Stimulated activated CD8-positive, alpha-beta memory T cell treated with anti-CD3 and anti-CD28 coated beads, Interleukin-2, amount 100 ng/mL, for 48 hours (primary cell): Measurements from ENCODE around the gene DGCR2.
"Not testable (repeated sequence)": the region's sequence is repeated elsewhere in the genome, so short reads cannot be mapped to it uniquely, and the experiment has no call there.

Experiments used
- DNase-seq, 2 donors: peaks; one replicate each; pipeline ENCODE4 v3.0.0-alpha.2; 2020; ENCODE audit warnings: low read depth in 2 of 2

DGCR2 gene

DNA sequence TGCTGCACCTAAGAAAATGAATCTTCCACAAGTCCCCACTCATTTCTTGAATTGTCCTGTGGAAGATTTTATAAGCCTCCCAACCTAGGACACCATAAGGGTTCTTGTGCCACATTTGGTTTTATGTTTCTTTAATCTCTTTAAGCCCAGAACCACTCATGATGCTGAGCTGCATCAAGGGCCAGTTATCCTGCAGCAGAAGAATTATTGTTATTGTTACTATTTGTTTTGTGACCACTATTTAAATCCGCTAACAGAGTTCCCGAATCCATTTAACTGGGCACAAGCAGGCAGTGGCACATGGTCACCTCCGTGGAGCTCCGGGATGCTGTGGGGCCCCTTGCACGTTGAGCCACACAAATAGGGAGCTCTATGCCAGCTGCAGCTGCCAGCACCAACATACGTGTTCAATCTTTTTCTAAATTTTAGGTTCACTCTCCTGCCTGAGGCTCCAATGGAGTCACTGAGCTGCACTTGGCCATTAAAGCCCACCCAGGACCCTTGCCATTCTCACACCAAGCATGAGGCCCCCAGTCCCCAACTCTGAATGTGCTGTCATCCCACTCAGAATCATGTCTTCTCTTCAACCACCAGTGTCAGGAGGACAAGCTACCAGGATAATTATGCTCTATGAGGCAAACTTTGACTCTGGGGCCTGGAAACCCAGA lies 60.6 kb downstream of the DGCR2 start:
- DNase-seq, result no peak

- DNase-seq, result no peak
These were observed 61.7 kb downstream of the DGCR2 start for GRCh38 chr22:19060356-19061009.

GRCh38 chr22:19059481-19060278 lies 62.5 kb downstream of the DGCR2 start:
- DNase-seq, result no peak

DNA sequence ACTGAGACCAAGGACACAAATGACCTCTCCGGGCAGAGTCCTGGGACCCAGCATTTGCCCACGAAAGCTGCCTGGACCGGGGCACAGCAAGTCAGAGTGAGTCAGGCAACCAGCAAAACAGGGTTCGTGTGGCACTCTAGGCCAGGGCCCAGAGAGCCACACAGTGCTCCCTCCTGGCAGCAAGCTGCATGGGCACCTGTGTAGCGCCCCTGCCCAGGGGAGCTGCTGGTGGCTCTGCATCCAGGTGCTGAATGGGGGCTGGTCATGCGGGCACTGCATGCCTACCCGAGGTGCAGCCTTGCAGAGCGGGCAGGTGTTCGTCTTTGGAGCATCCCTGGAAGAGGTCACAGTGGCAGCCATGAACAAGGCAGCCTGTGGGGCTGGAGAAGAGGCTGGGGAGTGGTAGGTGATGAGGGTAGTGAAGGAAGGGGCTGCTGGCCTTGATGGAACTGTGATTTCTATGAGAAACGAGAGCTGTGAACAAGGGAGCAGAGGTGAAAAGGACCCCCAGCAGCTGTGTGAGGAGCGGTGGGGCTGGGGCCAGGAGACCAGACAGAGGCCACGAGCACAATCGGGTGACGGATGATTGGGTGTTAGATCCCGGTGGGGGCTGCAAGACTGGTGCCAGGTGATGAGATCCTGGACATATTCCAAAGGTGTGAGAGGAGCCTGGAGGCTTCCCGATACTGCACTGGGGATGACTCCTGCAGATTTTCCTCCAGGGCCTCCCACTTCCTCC lies 63.3 kb downstream of the DGCR2 start:
- DNase-seq, result no peak

- DNase-seq, result no peak
These were observed 64.2 kb downstream of the DGCR2 start for GRCh38 chr22:19057999-19058491.

GRCh38 chr22:19057539-19057938 lies 64.7 kb downstream of the DGCR2 start:
- no peak for DNase-seq

- no peak for DNase-seq
These were observed 65.2 kb downstream of the DGCR2 start for GRCh38 chr22:19056951-19057401.

- DNase-seq, result no peak
These were observed 66.4 kb downstream of the DGCR2 start for GRCh38 chr22:19055801-19056200.

DNA sequence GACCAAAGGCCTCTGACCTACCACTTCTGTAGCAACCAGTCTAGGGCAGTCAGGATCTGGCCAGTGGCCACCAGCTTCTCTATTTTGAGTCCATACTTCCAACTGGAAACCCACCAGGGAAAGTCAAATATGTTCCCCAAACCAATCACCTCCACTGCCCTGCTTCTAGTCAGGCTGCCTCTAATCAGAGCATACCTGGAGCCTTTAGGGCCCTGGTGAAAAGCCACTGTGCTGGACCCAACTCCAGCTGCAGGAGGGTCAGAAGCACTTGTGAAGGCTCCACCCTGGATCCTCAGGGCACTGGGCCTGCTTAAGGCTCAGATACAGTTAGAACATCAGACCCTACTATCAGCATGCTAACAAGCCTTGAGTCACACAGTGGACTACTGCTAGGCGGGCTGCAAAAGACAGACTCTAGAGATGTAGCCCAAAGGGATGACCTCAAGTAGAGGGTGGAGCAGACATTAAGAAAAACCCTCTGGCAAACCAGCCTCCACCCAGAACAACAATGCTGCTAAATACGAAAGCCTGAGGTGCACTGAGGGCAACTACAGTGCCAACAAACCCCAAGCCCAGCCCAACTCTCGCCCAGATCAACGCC lies 69.2 kb downstream of the DGCR2 start:
- DNase-seq, result no peak

DNA sequence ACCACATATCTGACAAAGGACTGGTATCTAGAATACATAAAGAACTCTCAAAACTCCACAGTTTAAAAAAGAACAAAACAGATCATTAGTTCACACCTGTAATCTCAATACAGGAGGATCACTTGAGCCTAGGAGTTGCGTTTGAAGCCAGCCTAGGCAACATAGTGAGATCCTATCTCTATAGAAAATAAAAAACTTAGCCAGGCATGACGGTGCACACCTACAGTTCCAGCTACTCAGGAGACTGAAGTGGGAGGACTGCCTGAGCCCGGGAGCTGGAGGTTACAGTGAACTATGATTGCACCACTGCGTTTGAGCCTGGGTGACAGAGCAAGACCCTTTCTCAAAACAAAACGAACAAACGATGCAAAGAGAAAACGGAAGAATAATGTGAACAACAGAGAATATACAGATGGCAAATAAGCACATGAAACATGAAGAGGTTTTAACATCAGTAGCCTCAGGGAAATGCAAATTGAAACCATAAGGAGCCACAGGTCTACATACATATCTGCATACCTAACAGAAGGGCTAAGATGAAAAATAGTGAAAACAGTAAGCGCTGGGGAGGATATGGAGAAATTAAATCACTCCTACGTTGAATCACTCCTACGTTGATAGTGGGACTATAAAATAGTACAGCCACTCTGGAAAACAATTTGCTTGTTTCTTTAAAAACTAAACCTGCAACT lies 70.7 kb downstream of the DGCR2 start:
- no peak for DNase-seq

DNA sequence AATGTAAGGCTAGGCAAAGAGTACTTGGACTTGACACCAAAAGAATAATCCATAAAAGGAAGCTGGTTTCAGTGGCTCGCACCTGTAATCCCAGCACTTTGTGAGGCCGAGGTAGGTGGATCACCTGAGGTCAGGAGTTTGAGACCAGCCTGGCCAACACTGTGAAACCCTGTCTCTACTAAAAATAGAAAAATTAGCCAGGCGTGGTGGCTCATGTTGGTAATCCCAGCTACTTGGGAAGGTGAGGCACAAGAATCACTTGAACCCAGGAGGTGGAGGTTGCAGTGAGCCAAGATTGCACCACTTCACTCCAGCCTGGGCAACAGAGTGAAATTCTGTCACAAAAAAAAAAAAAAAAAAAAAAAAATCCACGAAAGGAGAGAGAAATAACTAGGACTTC lies 71.4 kb downstream of the DGCR2 start:
- not testable (repeated sequence) for DNase-seq

- DNase-seq, result no peak
These were observed 72.1 kb downstream of the DGCR2 start for GRCh38 chr22:19050117-19050516.

GRCh38 chr22:19048531-19048930 lies 73.7 kb downstream of the DGCR2 start:
- DNase-seq, result no peak

GRCh38 chr22:19047993-19048392 lies 74.2 kb downstream of the DGCR2 start:
- no peak for DNase-seq

- DNase-seq, result no peak
These were observed 75.2 kb downstream of the DGCR2 start for GRCh38 chr22:19046719-19047609.

- no peak for DNase-seq
These were observed 75.9 kb downstream of the DGCR2 start for GRCh38 chr22:19046287-19046686.

- DNase-seq, result no peak
These were observed 77.1 kb downstream of the DGCR2 start for GRCh38 chr22:19045094-19045493.

GRCh38 chr22:19044381-19044780 lies 77.8 kb downstream of the DGCR2 start:
- no peak for DNase-seq

- DNase-seq, result no peak
These were observed 78.8 kb downstream of the DGCR2 start for GRCh38 chr22:19043121-19044085.
